OCI-LY3 (cell line): ENCODE measurements around the gene PNLDC1.
"Not testable (repeated sequence)": the region's sequence is repeated elsewhere in the genome, so short reads cannot be mapped to it uniquely, and the experiment has no call there.

Source experiments
- H2AFZ ChIP-seq: fragments of 200-600, 300-600 bp; shearing (Covaris generic); 2 replicates; pipeline ENCODE4 v1.6.0; 2014; ENCODE audit warnings: antibody characterized with exemption, low read depth, low read length
- H3K27ac ChIP-seq: fragments of 200-600, 300-600 bp; sonication (generic); 2 replicates; pipeline ENCODE4 v1.5.1; 2014; ENCODE audit warnings: mild to moderate bottlenecking, low read length, moderate library complexity, mixed read lengths
- H3K27me3 ChIP-seq: fragments of 200-600, 300-600 bp; sonication (generic); 2 replicates; pipeline ENCODE4 v1.6.1; 2014; ENCODE audit warnings: low read depth, low read length, mixed read lengths
- H3K36me3 ChIP-seq: fragments of 200-600, 300-600 bp; sonication (generic); replicated peaks from 2 replicates; pipeline ENCODE3; 2014; ENCODE audit warnings: low read depth, low read length, mixed read lengths
- H3K4me1 ChIP-seq: fragments of 300-600, 200-600 bp; sonication (generic); 2 replicates; pipeline ENCODE4 v1.6.1; 2014; ENCODE audit warnings: low read length, mixed read lengths
- H3K4me2 ChIP-seq: fragments of 200-600, 300-600 bp; sonication (generic); 2 replicates; pipeline ENCODE4 v1.6.1; 2014; ENCODE audit warnings: low read length, mixed read lengths
- H3K4me3 ChIP-seq: fragments of 300-600, 200-600 bp; sonication (generic); 2 replicates; pipeline ENCODE4 v1.5.1; 2014; ENCODE audit warnings: antibody characterized with exemption, mild to moderate bottlenecking, low read length, moderate library complexity
- H3K79me2 ChIP-seq: fragments of 300-600, 200-600 bp; shearing (Covaris generic); 2 replicates; pipeline ENCODE4 v1.6.1; 2014; ENCODE audit warnings: mild to moderate bottlenecking, low read length, mixed read lengths
- H3K9ac ChIP-seq: fragments of 300-600, 200-600 bp; shearing (Covaris generic); 2 replicates; pipeline ENCODE4 v1.6.0; 2014; ENCODE audit warnings: mild to moderate bottlenecking, low read length, moderate library complexity
- H3K9me3 ChIP-seq: fragments of 200-600, 300-600 bp; shearing (Covaris generic); 2 replicates; pipeline ENCODE4 v1.6.1; 2014; ENCODE audit warnings: low read length, mixed read lengths; ENCODE audit not compliant: insufficient read depth
- H4K20me1 ChIP-seq: fragments of 200-600, 300-600 bp; sonication (generic); 2 replicates; pipeline ENCODE4 v1.6.1; 2016; ENCODE audit warnings: low read length, mixed read lengths; ENCODE audit not compliant: insufficient read depth
- EZH2phosphoT487 ChIP-seq: fragments of 200-600 bp; shearing (Covaris generic); IDR thresholded peaks from 2 replicates; pipeline ENCODE4 v1.6.1; 2018; ENCODE audit warnings: antibody characterized with exemption, mixed run types, low read depth
- TF ChIP-seq, protein P1 (sequence below): fragments of 200-600, 300-600 bp; sonication (generic); IDR thresholded peaks from 2 replicates; pipeline ENCODE4 v1.5.1; 2014; ENCODE audit warnings: antibody characterized with exemption, low read length, low read depth

Gene PNLDC1

DNA sequence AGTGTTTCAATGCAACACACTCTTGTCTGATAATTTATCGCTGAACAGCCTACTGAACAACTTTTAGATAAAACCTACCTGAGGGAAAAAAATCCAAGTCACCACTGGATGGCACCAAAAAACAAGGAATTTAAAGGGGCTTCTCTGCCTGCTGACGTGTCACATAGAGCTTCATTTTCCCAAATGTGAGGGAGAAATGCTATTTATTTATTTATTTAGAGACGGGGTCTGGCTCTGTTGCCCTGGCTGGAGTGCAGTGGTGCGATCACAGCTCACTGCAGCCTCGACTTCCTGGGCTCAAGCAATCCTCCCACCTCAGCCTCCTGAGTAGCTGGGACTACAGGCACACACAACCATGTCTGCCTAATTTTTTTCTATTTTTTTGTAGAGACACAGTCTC is 63.3 kb downstream of the PNLDC1 start:
- H3K27ac ChIP-seq, H3K4me1 ChIP-seq, H3K9me3 ChIP-seq, H3K27me3 ChIP-seq, H3K4me3 ChIP-seq, H4K20me1 ChIP-seq, H3K79me2 ChIP-seq, H3K36me3 ChIP-seq: not testable (repeated sequence)
- TF ChIP-seq, protein P1, sequence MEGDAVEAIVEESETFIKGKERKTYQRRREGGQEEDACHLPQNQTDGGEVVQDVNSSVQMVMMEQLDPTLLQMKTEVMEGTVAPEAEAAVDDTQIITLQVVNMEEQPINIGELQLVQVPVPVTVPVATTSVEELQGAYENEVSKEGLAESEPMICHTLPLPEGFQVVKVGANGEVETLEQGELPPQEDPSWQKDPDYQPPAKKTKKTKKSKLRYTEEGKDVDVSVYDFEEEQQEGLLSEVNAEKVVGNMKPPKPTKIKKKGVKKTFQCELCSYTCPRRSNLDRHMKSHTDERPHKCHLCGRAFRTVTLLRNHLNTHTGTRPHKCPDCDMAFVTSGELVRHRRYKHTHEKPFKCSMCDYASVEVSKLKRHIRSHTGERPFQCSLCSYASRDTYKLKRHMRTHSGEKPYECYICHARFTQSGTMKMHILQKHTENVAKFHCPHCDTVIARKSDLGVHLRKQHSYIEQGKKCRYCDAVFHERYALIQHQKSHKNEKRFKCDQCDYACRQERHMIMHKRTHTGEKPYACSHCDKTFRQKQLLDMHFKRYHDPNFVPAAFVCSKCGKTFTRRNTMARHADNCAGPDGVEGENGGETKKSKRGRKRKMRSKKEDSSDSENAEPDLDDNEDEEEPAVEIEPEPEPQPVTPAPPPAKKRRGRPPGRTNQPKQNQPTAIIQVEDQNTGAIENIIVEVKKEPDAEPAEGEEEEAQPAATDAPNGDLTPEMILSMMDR = peak; percentile 55
- H2AFZ ChIP-seq = 0 out of 2 replicates have a peak overlapping the region, but pooled peaks have one; percentile 39
- H3K9ac ChIP-seq = peak overlapping the region; percentile 17; the same call in 1 of the 2 replicates
- H3K4me2 ChIP-seq = peak overlapping the region; percentile 24; the same call in 1 of the 2 replicates

DNA sequence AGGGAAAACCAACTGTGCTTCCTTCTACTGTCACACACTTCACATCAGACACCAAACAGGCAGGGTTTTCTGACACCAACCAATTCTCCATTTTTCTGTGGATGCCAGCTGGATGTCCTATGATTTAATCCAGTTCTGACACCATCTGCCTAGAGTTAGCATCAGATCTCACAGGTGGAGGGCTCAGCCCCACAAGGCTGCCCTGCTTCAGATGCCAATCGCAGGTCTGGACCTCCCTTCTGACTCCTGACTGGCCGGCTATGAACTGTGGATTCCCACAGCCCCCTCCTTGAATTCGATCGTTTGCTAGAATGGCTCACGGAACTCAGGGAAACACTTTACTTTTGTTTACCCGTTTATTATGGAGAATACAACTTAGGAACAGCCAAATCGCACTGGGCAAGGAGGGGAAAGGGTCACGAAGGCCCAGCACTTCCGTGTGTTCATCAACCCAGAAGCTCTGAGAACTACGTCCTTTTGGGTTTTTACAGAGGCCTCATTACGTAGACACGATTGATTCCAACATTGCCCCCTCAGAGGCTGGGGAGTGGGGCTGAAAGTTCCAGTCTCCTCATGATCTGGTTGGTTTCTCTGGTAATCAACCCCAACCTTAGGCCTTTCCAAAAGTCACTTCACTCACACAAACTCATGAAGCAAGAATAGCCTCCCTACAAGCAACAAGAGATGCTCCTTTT is 65.3 kb downstream of the PNLDC1 start:
- Histone ChIP-seq H3K36me3 (no peaks in the 10 kb centered on the region), H2AFZ (no peak overlapping the region), H3K9me3 (no peaks in the 10 kb centered on the region), H3K4me2 (no peak overlapping the region), H3K27ac (no peak overlapping the region), H3K9ac (no peak overlapping the region), H3K4me1 (no peaks in the 10 kb centered on the region), H3K4me3 (no peak overlapping the region), H3K27me3 (no peaks in the 10 kb centered on the region), H3K79me2 (no peaks in the 10 kb centered on the region), H4K20me1 (no peaks in the 10 kb centered on the region)
- TF ChIP-seq, protein P1 = no peak
- no peak for TF ChIP-seq EZH2phosphoT487

DNA sequence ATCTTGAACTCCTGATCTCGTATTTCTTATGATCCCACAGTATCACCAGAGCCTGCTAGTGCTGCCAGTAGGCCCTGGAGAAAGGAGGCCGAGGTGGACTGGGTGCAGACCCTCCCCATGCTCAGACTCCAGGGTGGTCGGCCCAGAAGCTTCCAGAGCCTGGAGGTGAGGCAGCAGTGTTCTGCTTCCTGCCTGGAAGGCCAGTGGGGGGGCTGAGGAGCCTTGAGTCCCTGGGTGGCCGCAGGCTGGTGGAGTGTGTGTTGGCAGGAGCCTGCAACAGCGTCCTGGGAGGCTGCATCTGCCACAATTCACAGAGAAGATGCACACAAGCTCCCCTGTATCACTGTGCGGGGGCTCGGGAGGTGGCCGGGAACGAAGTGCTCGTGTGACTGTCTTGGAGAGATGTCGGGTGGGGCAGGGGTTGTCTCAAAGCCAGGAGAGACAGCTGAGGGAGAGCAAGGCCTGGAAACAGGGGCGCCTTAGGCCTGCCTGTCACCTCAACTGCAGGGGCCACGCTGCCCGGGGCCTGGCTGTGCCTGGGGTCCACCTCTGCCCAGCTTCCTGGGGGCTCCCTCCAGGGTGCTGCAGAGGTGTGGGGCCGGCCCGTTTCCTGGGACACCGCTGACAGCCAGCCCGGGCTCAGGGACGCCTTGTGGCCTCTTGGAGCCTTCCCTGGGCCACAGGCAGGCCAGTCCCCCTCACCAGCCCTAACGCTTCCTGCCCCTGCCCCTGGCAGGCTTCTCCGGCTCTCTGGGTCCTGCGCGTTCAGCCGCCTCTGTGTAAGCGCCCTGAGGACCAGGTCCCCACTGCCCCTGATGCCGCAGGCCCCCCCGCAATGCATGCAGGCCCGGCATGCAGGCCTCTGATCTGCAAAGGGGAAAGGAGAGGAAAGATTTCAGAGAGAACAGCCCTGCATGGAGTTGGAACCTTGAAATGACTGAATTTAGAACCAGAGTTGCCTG is 66.5 kb downstream of the PNLDC1 start:
- no peaks in the 10 kb centered on the region for H3K9me3 ChIP-seq
- H2AFZ ChIP-seq = no peak overlapping the region
- H4K20me1 ChIP-seq = no peaks in the 10 kb centered on the region
- no peak overlapping the region for H3K27ac ChIP-seq
- H3K9ac ChIP-seq = no peak overlapping the region
- no peaks in the 10 kb centered on the region for H3K36me3 ChIP-seq
- H3K4me3 ChIP-seq = no peak overlapping the region
- no peak for TF ChIP-seq EZH2phosphoT487
- TF ChIP-seq, protein P1 = no peak
- no peaks in the 10 kb centered on the region for H3K27me3 ChIP-seq
- H3K79me2 ChIP-seq = no peaks in the 10 kb centered on the region
- no peaks in the 10 kb centered on the region for H3K4me1 ChIP-seq
- no peak overlapping the region for H3K4me2 ChIP-seq
